HG03097 (cell line): ENCODE data around the gene JADE2.

ENCODE experiments used
- ATAC-seq: cut with Tn5 transposase; IDR thresholded peaks from one replicate; pipeline ENCODE4 v1.9.1; 2021; ENCODE audit not compliant: unreplicated experiment, low FRiP score

JADE2 gene

DNA sequence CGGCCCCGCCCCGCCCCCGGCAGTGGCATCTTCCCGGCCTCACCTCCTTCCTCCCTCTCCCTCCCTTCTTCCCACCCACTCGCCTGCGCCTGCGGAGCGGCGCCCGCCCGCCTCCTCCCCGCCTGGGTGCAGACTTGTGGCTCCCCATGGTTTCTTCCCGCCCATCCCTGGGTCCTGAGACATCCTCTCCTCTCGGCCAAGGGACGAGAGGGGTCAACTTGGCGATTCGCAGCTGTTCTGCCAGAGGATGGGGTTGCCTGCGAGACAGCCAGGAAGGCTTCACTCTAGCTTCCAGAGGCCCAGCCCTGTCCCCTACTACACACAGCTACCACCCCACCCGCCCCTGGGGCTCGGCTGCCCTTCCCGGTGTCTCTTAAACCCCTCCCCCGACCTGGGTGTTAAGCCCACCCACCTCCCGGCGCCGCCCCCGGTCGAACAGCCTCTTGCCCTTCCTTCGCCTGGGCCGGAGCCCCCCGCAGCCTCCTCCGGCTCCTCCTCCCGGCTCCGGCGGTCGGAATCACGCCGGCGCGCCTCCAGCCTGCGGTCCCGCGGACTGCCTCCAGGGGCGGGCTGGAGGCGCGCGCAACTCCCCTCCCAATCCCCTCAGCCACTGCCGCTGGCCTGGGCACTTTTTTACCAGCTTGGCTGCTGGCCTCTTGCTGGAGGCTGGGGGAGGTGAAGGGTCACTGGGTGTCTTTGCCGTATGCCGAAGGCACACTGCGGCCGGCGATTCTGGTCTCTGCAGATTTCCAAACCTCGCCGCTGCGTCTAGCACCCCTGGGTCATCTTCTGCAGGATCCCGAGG is 1.9 kb downstream of the JADE2 start:
- peak; percentile 38 for ATAC-seq

DNA sequence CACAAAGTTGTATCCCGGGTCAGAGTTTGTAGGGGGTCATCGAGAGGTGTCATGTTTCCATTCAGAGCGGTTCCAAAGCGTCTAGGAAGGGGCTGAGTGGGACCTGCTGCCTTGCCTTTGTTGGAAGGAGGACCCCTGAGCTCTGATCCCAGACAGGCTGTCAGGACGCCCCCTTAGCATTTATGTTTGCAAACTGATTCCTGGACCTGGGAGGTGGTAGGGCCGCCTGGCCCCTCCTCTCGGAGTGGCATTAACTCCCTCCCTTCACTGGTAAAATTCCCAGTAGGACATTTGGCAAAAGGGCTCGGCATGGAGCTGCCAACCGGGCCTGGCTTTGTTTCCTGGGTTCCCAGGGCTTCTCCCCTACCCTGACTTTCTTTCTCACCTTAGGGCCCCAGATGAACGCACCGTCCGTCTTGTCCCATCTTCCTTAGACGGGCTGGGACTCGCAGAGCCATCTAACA is 2.5 kb downstream of the JADE2 start:
- no peak for ATAC-seq

DNA sequence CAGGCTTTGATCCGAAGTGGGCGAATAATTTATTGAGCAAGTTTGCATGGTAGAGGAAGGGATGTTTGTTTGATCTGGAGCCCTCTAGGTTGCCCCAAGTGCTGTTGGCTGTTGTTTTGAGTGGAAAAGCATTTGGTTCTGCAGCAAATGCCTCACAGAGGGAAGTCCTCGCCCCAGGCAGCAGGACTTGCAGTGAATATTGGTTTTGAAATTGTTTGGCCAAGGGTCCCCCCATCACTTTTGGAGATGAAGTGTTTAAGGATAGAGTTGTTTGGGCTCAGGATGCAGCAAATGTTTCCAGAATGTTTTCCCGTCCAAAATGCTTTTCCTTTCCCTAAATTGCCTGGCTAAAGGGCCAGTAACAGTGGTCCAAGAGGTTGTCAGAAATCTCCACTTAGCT is 3.1 kb downstream of the JADE2 start:
- no peak for ATAC-seq

DNA sequence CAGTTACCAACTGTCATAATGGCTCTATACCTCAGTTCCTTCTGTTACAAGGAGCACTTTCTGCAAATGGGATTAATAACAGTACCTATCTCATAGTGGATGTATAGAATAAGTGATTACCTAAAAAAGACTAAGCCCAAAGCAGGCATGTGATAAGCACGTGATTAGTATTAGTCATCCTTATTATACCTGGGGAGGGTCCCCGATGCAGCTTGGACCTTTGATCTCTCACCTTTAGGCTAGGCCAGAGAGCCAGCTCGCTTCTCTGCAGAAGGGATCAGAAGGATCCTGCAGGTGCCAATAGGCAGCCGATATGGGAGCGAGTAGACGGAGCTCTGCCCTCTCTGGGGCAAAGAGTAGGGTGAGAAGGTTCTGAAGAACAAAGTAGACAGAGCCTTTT is 4.0 kb downstream of the JADE2 start:
- ATAC-seq, result no peak

DNA sequence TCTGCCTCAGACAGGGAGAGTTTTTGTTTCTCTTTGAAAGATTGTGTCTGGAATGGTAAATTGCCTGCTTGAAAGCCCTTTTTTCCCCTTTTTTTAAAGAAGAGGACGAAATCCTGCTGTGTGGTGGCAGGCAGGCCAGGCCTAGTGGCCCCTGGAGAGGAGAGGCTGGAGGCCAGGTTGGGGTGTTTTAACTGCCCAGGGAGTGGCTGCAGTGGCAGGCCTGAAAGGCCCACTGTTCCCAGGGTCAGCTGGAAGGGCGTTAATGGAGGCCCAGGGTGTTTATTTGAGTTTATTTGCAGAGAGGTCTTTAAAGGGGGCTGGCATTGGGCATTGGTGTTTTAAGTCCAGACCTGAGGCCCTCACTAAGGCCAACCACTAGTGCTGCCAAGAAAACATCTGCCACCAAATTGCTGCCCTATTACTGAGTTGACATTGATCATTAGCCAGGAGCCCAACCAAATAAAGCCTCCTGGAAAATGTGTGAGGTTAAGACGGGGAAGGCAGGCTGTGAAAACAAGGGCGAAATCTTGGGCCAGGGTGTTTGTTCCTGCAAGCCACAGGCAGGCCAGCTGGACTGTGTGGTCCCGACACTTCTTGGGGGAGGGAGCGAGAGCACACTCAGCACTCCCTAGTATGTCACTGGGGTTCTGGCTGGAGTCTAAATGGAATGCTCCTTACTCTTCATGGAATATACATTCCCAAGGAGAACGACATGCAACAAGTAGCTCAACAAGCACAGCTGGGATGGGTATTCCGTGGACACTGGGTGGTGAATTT is 5.0 kb downstream of the JADE2 start:
- no peak for ATAC-seq

DNA sequence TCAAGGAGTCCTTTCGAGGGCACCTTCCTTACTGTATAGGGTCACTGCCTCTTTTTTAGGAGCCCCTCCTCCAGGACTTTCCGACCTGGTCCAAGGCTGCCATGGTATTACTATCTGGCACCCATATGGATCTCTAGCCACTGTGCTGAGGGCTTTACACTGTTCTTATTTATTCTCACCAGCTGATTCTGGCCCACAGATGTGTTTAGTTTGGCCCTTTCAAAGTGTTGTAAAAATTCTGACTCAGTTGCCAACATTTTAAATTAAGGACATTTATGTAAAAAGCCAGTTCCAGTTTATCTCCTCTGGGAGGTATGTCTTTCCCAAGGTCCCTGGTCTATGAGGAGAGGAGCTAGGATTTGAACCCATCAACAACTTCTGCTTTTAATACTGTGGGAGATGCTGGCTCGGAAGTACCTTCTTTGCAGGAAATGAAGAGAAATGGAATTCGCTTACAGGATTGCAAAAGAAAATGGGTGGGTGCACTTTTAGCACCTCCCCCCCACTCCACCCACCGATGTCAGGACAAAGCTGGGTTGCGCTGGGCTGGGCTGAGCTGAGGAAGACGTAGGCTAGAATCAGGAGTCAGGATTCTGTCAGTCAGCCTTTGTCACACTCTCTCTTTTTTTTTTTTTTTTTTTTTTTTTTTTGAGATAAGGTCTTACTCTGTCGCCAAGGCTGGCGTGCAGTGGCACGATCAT is 7.8 kb downstream of the JADE2 start:
- no peak for ATAC-seq

DNA sequence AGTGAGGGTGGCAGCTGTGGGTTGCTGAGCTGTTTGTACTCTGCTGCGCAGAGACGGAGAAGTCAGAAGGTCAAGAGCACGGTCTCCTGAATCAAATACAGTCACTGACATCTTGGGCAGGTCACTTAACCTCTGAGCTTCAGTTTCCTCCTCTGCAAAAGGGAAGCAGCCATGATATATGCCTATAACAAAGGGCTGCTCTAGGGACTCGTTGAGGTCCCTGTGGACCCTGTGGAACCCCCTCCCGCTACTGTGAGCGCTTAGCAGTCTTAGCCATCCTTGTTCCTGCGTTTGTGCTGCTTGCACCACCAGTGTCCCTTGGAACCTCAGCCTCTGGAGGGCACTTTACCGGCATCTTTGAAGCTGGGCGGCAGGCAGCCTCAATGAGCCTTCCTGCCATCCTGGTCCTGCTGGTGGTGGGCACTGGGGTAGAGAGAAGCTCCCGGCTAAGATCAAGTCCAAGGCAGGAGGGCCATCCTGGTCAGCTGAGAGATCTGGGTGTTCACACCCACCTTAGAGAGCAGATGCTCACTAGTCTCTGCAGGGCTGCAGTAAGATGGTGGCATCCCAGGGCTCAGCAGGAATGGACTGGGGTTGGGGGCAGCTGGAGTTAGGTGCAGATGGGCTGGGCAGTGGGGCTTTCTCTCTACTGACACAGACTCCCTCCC is 8.7 kb downstream of the JADE2 start:
- no peak for ATAC-seq

DNA sequence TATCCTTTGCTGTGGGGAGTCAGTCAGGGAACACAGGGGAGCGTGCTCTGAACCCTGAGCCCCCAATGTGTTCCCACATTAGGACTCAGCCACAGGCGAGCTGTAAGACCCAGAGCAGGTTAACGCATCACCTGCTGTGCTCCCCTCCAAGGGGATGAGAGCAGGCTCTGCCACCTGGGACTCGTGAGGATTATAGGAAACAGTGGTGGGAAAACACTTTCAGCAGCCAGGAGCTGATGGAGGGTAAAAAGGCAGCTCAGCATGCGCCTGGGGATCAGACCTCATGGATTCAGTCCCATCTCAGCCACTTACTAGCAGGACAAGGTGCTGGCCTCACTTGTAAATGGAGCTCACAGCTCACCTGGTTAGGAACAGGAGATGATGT is 9.2 kb downstream of the JADE2 start:
- ATAC-seq, result no peak

DNA sequence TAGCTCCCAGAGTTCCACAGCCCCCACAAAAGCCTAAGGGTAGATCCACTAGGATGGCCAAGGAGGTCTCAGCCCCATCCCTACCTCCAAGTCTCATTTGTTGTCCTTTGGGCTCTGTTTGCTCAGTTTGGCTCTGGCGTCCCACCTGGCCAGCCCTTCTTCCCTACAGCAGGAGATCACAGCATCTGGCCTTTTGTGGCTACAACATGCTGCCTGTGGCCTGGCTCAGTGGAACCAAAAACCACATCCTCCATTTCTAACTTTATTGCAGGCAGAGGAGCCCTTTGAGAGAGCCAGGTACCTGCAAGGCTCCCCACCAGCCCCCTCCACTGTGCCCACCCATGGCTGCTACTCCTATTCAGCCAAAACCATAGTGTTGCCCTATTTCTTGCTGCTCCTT is 11.4 kb downstream of the JADE2 start:
- no peak for ATAC-seq

DNA sequence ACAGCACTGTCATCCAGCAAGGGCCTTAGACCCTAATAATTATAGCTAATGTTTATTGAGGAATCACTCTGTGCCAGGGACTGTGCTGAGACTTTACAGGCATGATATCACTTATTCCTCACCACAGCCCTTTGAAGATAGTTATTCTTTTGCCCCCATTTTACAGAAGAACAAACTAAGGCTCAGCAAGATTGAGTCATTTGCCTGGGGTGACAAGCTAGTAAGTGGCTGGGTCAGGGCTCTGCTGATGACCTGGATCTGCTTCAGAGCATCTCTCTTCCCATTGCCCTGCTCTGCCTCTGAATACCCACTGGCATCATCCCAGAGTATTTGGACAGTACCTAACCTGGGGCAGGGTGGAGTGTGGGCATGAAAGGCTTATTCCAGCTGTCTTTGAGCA is 11.8 kb downstream of the JADE2 start:
- no peak for ATAC-seq

DNA sequence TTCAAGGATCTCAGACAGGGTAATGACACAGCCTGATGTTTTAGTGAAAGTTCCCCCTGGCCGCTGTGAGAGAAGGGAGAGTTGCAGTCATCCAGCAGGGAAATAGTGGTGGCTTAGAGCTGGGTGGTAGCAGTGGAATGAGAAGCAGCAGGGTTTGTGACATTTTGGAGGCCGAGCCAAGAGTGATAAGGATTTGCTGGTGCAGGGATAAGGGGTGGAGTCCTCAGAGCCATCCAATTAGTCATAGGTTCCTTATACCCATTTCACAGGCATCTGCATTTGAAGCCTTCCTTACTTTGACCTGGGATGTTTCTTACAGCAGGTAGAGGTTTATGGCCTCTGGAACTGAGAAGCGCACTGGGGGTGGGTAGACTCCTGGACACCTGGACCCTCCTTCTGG is 12.8 kb downstream of the JADE2 start:
- ATAC-seq, result no peak

DNA sequence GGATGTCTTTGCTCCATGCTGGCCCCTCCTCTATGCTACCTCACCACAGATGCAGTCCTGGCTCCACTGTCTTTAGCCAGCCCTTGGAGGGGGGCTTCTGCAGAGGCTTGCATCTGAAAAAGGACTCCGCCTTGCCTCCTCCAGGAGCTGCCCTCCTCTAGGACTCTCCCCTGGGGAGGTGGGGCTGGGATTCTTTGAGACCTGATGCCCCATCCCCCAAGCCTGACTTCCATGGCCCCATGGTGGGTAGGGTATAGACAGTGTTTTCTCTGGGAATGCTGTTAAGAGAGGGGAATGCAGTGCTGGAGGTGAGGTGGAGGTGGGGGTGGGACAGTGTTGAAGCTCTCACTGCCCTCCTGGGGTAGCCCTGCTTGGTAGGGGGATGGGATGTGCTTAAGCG is 14.3 kb downstream of the JADE2 start:
- ATAC-seq, result no peak

DNA sequence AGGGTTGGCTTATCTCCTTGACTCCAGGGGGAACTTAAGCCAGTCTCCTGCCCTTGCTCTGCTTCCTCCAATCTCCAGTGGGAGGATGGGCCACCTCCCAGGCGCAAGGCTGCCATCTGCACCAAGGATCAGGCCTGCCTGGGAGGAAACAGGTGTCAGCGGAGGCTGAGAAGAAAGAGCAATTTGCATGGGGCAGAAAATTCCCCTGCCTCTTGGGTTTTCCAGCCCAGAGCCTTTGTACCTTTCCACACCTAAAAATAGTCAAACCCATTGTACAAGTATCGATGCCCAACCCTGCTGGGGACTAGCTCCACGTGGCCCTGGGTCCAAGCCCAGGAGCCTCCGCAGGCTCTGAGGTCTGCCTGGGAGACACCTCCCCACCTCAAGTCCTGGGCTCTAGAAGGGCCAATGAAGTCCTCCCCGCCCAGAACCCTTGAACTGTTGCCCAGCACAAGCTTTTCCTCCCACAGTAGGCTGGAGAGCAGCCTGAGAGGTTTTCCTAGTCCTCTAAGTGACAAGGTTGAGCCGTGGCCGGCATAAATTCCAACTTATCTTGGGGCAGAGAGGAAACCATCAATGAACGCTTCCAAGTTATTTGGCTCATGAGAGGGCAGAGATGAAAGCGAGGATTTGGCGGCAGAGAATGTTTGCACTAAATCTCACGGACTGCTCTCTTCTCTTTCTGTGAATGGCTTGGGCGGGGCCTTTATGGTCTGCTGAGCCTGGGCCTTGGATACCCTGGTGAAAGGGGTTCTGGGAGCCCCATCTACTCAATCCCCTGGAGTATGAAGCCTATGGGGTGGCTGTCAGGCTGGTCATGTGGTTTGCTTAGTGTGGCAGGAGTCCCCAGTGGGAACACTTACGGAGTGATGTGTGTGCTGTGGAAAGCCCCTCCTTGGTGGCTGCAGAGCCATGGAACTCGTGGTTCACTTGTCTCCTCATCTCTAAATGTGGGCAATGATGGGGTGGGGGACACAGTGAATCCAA is 15.6 kb downstream of the JADE2 start:
- peak; percentile 24 for ATAC-seq

DNA sequence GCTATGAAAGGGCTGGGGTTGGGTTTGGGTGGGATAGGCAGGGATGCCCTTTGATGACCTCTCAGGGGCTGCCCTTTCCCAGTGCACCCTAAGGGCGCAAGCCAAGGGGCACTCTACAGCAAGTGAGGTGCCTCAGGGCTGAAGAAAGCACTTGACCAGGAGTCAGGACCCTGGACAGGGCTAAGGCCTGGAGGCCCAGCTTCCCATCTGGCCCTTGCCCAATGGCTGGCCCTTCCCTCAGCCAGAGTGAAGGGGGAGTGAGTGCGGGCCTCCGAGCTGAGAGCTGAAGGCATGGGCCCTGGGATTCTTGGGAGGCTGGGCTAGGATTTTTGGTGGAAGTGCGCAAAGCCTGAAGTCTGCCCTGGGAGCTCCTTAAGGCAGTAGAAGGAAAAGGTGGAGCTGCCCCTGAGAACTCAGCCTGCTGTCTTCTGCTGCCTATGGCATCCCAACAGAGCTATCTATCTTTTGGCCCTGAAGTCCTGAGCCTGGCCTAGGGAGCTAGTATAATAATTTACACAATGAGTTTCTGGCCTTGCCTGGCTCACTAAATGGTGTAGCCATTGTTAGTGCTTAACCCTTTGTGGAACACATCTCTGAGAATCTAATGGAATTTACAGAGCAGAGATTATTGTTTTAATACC is 16.4 kb downstream of the JADE2 start:
- ATAC-seq, result no peak

DNA sequence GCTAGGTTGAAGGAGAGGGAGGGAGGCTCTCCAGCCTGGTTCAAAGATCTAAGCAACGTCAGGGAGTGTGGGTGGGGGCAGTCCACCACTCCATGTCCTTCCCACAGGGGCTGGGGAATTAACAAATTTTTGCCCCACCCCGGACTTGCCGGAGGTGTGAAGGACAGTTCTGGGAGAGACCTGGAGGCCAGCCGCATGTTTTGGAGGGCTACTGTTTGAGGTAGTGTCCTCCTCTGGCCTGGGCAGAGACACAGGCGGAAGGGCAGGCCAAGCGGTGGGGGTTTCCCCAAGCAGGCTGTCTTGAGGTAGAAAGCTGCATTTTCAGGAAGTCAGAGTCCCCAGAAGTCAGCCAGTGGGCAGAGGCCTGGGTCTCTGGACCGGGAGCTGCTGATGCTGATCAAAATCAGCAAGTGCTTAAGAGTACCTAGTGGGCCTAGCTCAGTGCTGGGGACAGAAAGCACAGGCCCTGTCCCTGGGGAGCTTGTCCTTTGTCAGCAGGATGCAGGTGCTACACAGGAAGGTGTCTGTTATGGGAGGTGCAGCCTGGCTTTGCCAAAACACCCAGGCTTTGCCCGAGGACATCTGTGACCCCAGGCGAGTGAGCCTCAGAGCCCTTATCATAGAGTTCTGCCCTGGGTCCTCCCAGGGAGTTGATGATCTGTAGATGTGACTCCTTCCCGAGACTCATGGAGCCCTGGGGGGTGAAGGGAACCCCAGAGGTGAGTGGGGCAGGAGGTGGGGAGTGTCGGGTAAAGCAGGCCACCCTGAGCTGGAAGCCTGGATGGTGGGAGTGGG is 18.5 kb downstream of the JADE2 start:
- peak; percentile 47 for ATAC-seq

DNA sequence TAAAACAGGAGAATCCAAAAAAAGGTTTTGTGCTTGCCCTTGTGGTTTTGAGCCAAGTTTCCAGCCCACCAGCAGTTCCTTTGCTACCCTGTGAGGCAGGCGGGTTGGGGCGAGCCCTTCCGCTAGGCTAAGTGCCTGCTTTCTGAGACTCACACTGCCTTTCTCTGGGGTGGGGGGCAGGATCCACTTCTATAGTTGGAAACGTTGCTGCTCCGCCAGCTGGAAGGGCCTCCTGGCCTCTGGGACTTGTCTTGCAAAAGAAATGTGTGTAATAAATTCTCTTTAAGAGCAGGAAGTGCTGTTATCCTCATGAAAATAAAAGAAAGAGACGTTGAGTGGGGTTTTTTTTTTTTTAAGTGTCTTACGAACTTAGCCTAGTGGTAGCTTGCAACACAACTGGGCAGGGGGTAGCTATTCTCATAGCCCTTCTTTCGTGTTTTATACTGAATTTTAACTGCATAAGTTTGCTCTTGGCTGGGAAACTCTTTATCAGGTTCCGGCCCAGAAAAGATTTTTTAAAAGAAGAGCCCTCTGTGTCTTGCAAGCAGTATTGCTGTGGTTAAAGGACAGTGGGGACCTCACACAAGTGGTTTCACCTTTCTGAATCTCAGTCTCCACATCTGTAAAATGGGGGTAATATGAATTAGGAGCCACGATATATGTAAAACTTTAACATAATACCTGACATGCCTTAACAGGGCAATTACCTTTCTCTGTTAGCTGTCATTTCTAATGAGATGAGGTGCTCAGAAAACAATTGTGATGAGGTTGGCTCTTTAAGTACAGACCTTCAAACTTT is 19.8 kb downstream of the JADE2 start:
- no peak for ATAC-seq

DNA sequence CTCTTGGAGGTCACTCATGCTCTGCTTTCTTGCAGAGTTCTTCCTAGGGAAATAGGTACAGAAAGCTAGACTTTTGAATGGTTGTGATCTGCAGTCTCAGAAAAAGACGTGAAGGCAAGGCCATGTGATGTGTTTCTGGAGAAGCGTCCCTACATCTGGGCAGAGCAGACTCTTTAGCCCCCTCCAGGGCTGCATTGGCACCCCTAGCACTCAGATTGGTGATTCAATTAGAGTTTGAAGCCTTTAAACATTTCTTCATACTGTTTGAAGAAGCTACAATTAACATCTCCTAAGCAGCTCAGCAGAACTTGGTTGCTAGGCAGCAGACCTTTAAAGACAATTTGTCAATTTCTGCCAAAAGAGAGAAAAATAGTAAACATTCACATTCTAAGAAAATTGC is 21.6 kb downstream of the JADE2 start:
- ATAC-seq, result no peak

DNA sequence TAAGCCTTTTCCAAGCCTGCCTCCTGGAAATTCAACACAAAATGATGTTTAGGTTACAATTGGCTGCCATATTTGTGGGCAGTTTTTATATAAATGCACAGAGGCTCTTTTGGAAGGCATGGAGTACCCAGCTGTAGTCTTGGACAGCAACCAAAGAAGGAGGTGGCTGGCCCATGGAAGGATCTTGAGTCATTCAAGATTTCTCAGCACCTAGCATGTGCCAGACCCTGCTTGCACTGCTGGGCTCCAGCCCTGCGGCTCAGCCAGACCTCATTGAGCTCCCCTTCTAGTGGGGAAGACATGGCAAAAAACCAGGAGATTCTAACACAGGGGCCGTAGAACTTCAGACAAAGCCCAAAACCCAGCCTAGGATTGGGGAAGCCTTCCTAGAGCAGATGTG is 22.1 kb downstream of the JADE2 start:
- no peak for ATAC-seq
